H9 (cell line): ENCODE results near the gene UPB1. TPM values are rescaled to one million over a fixed set of nuclear protein-coding genes. Genes with fewer than 3 reads are reported as not detected.

Experiments used
- DNase-seq: peaks from one replicate; pipeline ENCODE4 v3.0.0-alpha.2; 2017
- H2AFZ ChIP-seq: one replicate; pipeline ENCODE4 v1.6.1; 2013; ENCODE audit warnings: mild to moderate bottlenecking, low read length, control low read depth, moderate library complexity
- H2AK5ac ChIP-seq: 2 replicates; pipeline ENCODE4 v1.6.1; 2013; ENCODE audit warnings: low read length, control low read depth, mixed read lengths; ENCODE audit not compliant: insufficient read length
- H2BK120ac ChIP-seq: one replicate; pipeline ENCODE4 v1.6.1; 2013; ENCODE audit warnings: low read depth, mild to moderate bottlenecking, low read length, control low read depth, inconsistent platforms; ENCODE audit not compliant: poor library complexity, severe bottlenecking
- H2BK12ac ChIP-seq: 2 replicates; pipeline ENCODE4 v1.6.1; 2013; ENCODE audit warnings: low read length, control low read depth, mixed read lengths, low read depth; ENCODE audit not compliant: insufficient read length
- H2BK15ac ChIP-seq: 2 replicates; pipeline ENCODE4 v1.6.1; 2013; ENCODE audit warnings: low read depth, low read length, control low read depth
- H2BK20ac ChIP-seq: one replicate; pipeline ENCODE4 v1.6.1; 2013; ENCODE audit warnings: low read depth, mild to moderate bottlenecking, low read length, control low read depth, inconsistent platforms; ENCODE audit not compliant: poor library complexity, severe bottlenecking
- H2BK5ac ChIP-seq: 2 replicates; pipeline ENCODE4 v1.6.1; 2013; ENCODE audit warnings: low read length, control low read depth, mixed read lengths; ENCODE audit not compliant: insufficient read length
- H3K14ac ChIP-seq: 2 replicates; pipeline ENCODE4 v1.6.1; 2013; ENCODE audit warnings: low read length, control low read depth; ENCODE audit not compliant: insufficient read depth
- H3K18ac ChIP-seq: 2 replicates; pipeline ENCODE4 v1.6.1; 2013; ENCODE audit warnings: low read depth, mild to moderate bottlenecking, mixed read lengths, low read length, control low read depth; ENCODE audit not compliant: insufficient read length
- H3K23ac ChIP-seq: 2 replicates; pipeline ENCODE4 v1.6.1; 2013; ENCODE audit warnings: low read length, control low read depth, mixed read lengths, low read depth; ENCODE audit not compliant: insufficient read length
- H3K23me2 ChIP-seq: 2 replicates; pipeline ENCODE4 v1.6.1; 2013; ENCODE audit warnings: low read depth, mild to moderate bottlenecking, mixed read lengths, low read length, control low read depth; ENCODE audit not compliant: insufficient read length, poor library complexity, severe bottlenecking
- H3K27ac ChIP-seq: 2 replicates; pipeline ENCODE4 v1.5.1; 2013; ENCODE audit warnings: low read length, control low read depth, mixed read lengths, low read depth; ENCODE audit not compliant: insufficient read length
- H3K27me3 ChIP-seq: 2 replicates; pipeline ENCODE4 v1.6.1; 2013; ENCODE audit warnings: low read length, control low read depth, inconsistent platforms; ENCODE audit not compliant: insufficient read depth
- H3K4ac ChIP-seq: 2 replicates; pipeline ENCODE4 v1.6.1; 2013; ENCODE audit warnings: low read depth, mild to moderate bottlenecking, control low read depth, inconsistent platforms, low read length, moderate library complexity
- H3K4me1 ChIP-seq: 2 replicates; pipeline ENCODE4 v1.6.1; 2013; ENCODE audit warnings: low read length, control low read depth, inconsistent platforms; ENCODE audit not compliant: insufficient read depth
- H3K4me2 ChIP-seq: 2 replicates; pipeline ENCODE4 v1.6.1; 2013; ENCODE audit warnings: low read length, control low read depth, mixed read lengths; ENCODE audit not compliant: insufficient read length, insufficient read depth
- H3K56ac ChIP-seq: 2 replicates; pipeline ENCODE4 v1.6.1; 2013; ENCODE audit warnings: low read depth, mild to moderate bottlenecking, mixed read lengths, low read length, control low read depth; ENCODE audit not compliant: insufficient read length
- H3K79me1 ChIP-seq: 2 replicates; pipeline ENCODE4 v1.6.1; 2013; ENCODE audit warnings: low read depth, mild to moderate bottlenecking, moderate library complexity, low read length, control low read depth, inconsistent platforms; ENCODE audit not compliant: insufficient read depth, poor library complexity, severe bottlenecking
- H3K79me2 ChIP-seq: 2 replicates; pipeline ENCODE4 v1.6.1; 2013; ENCODE audit warnings: low read length, control low read depth, inconsistent platforms; ENCODE audit not compliant: insufficient read depth
- H3K9ac ChIP-seq: 2 replicates; pipeline ENCODE4 v1.6.1; 2013; ENCODE audit warnings: low read length, control low read depth, mixed read lengths; ENCODE audit not compliant: insufficient read length; ENCODE audit errors: extremely low read depth
- H3K9me3 ChIP-seq: one replicate; pipeline ENCODE4 v1.6.1; 2013; ENCODE audit warnings: low read depth, low read length, inconsistent platforms; ENCODE audit not compliant: control insufficient read depth
- H3T11ph ChIP-seq: one replicate; pipeline ENCODE4 v1.6.1; 2013; ENCODE audit warnings: mild to moderate bottlenecking, low read length, control low read depth, inconsistent platforms
- H4K20me1 ChIP-seq: one replicate; pipeline ENCODE4 v1.6.1; 2013; ENCODE audit not compliant: control insufficient read depth, insufficient read length, insufficient read depth
- H4K5ac ChIP-seq: 2 replicates; pipeline ENCODE4 v1.6.1; 2013; ENCODE audit warnings: low read depth, mild to moderate bottlenecking, mixed read lengths, low read length, control low read depth; ENCODE audit not compliant: insufficient read length
- H4K8ac ChIP-seq: replicated peaks from 2 replicates; pipeline ENCODE4 v1.6.1; 2013; ENCODE audit warnings: low read length, control low read depth, mixed read lengths, low read depth; ENCODE audit not compliant: insufficient read length
- H4K91ac ChIP-seq: 2 replicates; pipeline ENCODE4 v1.6.1; 2013; ENCODE audit warnings: low read depth, mild to moderate bottlenecking, moderate library complexity, mixed read lengths, low read length, control low read depth; ENCODE audit not compliant: insufficient read length
- H3K27ac Mint-ChIP-seq, 3 experiments: 2 replicates in 2 of 3; 3 replicates in 1 of 3; pipeline ENCODE4 v1.8.0; 2020 to 2021; ENCODE audit warnings: mixed read lengths in 3 of 3, mild to moderate bottlenecking in 1 of 3, moderate library complexity in 1 of 3
- H3K27me3 Mint-ChIP-seq: 2 replicates; pipeline ENCODE4 v1.8.0; 2021; ENCODE audit warnings: low read depth, mild to moderate bottlenecking, moderate library complexity, mixed read lengths
- H3K36me3 Mint-ChIP-seq, 3 experiments: 2 replicates in 2 of 3; 3 replicates in 1 of 3; pipeline ENCODE4 v1.8.0; 2020 to 2021; ENCODE audit warnings: low read depth in 3 of 3, mixed read lengths in 3 of 3; ENCODE audit not compliant: insufficient read depth in 1 of 3
- H3K4me1 Mint-ChIP-seq, 2 experiments: 2 replicates each; pipeline ENCODE4 v1.8.0; 2020; ENCODE audit warnings: mixed read lengths in 2 of 2
- H3K4me3 Mint-ChIP-seq, 2 experiments: 2 replicates in 1 of 2; 3 replicates in 1 of 2; pipeline ENCODE4 v1.8.0; 2020 to 2021; ENCODE audit warnings: mild to moderate bottlenecking in 2 of 2, mixed read lengths in 2 of 2, moderate library complexity in 1 of 2
- H3K9me3 Mint-ChIP-seq, 2 experiments: 2 replicates in 1 of 2; 3 replicates in 1 of 2; pipeline ENCODE4 v1.8.0; 2020; ENCODE audit warnings: mild to moderate bottlenecking in 2 of 2, mixed read lengths in 2 of 2, moderate library complexity in 1 of 2
- CTCF ChIP-seq: fragments of 200-600 bp; sonication (generic); conservative IDR thresholded peaks from 3 replicates; pipeline ENCODE4 v1.8.0; 2021; ENCODE audit warnings: antibody characterized with exemption, mild to moderate bottlenecking
- total RNA-seq: library from RNA; stranded (reverse); gene quantifications from 2 replicates; pipeline ENCODE4 v1.2.1, GENCODE V29; 2021

UPB1 gene
- total RNA-seq, 1 experiment from 2014 or later = not detected

GRCh38 chr22:24451162-24451561 lies 44.0 kb upstream of the UPB1 start:
- Histone ChIP-seq H3K4me2 (no peak overlapping the region), H2BK120ac (no peak overlapping the region), H4K5ac (no peak overlapping the region), H3K9ac (no peak overlapping the region), H3K18ac (no peak overlapping the region), H3K14ac (no peak overlapping the region), H2BK5ac (no peak overlapping the region), H4K91ac (no peak overlapping the region), H3K56ac (no peak overlapping the region), H2BK15ac (no peak overlapping the region), H3K79me2 (no peaks in the 10 kb centered on the region), H4K8ac (no peak overlapping the region), H3K4ac (no peak overlapping the region), H2BK12ac (no peak overlapping the region), H2BK20ac (no peak overlapping the region), H3K27me3 (no peaks in the 10 kb centered on the region), H3K23ac (no peak overlapping the region), H3K9me3 (no peaks in the 10 kb centered on the region), H4K20me1 (no peaks in the 10 kb centered on the region), H3K79me1 (no peaks in the 10 kb centered on the region), H3T11ph (no peak overlapping the region), H3K27ac (no peak overlapping the region), H3K4me1 (no peaks in the 10 kb centered on the region), H2AFZ (no peak overlapping the region), H2AK5ac (no peak overlapping the region), H3K23me2 (no peaks in the 10 kb centered on the region)
- H3K4me3 Mint-ChIP-seq = no peak overlapping the region
- peaks cover 2% of the 10 kb centered on the region for H3K27me3 Mint-ChIP-seq
- H3K4me1 Mint-ChIP-seq = peaks cover 6 to 10% of the 10 kb centered on the region in 2 experiments
- TF ChIP-seq CTCF = no peak
- peaks cover 0 to 2% of the 10 kb centered on the region in 2 experiments; a peak in 2 of 5 replicates for H3K9me3 Mint-ChIP-seq
- no peak for DNase-seq
- H3K27ac Mint-ChIP-seq = no peak overlapping the region
- H3K36me3 Mint-ChIP-seq = no peaks in the 10 kb centered on the region
